Activated naive CD4-positive, alpha-beta T cell treated with anti-CD3 and anti-CD28 coated beads, Interleukin-2, amount 50 U/mL, for 16 hours (primary cell): ENCODE results near the gene ADGRV1.

Source experiments
- DNase-seq: peaks from one replicate; pipeline ENCODE4 v3.0.0-alpha.2; 2020

Gene ADGRV1

DNA sequence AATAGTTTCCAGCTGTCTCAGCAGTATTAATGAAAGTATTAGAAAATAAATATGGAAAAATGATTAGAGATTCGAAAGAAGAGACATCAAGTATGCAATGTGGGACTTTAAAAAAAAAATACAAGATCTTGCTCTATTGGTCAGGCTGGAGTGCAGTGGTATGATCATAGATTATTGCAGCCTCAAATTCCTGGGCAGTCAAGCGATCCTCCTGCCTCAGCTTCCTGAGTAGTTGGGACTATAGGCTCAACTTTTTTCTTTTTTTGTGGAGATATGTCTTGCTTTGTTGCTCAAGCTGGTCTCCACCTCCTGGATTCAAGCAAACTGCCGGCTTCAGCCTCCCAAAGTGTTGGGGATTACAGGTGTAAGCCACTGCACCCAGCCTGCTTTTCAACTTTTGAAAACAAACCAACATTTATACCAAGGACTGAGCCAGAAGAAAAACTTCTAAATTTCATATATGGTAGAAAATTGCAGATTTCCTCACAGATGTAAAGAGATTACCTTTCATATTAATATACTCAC, 323.1 kb downstream of the ADGRV1 start:
- DNase-seq: no peak

DNA sequence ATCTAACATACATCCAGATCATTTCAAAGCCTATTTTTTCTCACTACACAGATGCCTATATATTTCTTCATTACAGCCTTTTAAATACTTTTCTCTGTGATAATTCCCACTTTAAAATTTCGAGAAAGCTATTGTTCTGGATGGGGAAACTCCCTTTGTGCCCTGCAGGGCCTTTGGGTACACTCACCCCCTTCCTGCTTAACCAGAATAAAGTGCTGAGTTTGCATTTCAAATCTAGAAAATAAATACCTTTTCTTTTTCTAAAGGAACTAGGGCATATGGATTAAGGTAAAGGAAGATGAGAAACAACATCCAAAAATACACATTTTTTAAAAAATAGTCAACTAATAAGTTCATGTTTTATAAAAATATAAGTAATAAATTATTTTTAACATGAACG, 323.9 kb downstream of the ADGRV1 start:
- DNase-seq: no peak

DNA sequence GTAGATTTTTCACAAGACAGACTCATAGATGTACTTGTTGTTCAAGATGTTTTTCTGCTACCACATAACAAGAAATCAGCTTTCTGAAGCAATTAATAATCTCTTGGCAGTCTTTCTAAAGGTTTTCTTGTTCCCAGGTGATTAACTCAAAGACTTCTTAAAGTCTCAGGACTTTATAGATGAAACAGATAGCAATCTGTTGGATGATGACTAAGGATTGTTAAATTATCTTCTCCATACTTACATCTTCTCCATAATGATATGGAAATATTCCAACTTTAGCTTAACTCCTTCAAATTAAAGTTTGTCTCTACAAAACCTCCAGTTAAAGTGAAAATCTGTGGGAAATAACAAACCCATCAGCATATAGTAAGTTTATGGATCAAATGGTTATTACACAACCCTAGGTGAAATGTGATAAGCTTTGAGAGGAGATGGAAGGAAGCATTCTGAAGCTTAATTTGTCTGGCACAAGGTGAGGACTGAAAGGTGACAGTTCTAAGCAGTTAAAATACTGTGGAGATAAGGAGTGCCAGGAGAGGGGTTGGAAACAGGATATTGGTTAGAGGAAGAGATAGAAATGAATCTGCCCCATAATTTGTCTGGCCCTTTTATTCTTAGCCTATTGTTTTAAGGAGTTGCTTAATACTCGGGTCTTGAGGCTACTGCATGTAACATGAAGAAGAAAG, 326.7 kb downstream of the ADGRV1 start:
- no peak for DNase-seq

DNA sequence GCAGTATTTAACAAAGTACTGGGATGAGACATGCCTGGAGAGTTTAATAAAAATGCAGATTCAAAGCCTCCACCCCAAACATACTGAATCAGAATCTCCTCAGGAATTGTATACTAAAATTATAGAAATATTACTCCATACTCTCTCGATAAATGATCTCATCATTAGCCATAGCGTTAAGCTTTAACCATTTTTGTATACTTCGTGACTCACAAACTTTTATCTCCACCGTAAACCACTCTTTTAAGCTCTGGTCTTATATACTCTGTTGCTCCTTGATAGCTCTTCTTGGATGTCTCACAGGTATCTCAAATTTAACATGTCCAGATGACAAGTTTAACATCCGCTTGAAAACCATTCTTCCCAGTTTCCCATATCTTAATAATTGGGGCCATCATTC, 327.8 kb downstream of the ADGRV1 start:
- DNase-seq: no peak

DNA sequence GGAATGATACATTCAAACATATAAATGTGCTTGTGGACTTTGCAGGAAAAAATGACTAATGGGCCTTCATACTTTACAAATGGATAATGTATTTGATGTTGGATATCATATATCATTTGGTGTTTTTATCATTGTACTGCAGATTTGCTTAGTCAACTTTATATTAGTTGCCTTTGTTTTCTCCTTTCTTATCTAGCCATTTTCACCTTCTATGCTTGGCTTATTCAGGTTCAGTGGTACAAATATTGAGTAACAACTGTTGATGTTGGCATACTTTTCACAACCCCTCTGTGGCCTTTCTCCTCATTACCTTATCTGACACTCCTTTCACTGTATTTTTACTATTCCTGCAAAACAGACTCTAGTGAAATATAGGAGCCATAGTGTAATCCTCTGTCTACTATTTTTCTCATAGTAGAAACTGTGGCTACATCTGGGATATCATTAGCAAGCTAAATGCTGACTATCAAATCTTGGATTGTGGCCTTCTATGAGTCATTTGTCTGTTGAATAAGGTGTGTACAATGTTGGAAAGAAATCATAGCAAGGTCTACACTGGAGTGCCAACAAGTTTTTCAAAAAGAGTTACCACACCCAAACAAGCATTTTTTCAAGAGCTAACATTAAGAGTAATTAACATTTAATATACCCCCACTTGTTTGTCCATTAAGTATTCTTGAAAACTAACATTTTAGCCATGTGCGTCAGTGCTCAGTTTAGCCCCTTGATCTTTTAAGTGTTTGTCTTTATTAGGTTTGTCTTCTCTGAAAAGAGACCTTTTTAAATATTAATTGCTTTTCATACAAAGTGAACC, 330.1 kb downstream of the ADGRV1 start:
- DNase-seq: no peak

DNA sequence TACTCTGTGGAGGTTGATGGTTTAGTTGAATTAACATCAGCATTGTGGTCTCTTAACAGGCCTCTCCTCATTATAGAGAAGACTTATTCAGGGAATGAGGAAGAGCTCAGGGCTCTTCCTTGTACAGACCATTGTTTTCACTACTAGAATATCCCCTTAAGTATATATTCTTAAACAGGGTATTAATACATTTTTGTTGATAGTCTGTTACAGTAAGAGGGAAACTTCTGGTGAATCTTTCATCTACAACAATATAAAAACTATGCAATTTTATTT, 330.7 kb downstream of the ADGRV1 start:
- DNase-seq: no peak

DNA sequence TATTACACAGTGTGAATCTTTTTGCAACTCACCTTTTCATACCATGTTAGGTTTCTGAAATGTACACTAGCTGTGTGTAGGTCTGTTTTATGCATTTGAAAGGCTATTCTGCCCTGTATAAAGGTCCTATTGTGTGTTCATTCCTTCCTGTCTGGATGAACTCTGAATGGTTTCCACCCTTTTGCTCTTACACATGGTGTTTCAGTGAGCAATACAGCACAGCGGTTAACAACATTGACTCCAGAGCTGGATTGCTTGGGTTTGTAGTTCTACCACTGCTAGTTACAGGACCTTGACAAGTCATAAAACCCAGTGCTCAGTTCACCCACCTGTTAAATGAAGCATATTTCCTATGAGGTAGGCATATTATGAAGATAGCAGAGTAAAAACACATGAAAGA, 331.6 kb downstream of the ADGRV1 start:
- DNase-seq: no peak

DNA sequence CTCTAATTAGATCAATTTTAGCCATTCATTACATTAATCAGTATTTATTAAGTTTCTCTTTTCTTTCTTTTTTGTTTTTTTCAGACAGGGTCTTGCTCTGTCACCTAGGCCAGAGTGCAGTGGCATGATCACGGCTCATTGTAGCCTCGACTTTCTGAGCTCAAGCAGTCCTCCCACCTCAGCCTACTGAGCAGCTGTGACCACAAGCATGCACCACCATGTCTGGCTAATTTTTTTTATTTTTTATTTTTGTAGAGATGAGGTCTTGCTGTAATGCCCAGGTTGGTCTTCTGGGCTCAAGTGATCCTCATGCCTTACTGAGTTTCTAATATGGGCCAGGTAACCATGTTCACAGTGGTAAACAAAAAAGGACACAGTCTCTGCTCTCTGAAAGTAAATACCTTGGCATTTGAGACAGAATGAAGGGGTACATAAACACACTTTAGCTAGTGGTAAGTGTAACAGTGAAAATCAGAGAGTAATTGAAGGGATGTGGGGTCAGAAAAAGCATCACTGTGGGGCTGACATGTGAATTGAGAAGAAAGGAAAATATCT, 336.3 kb downstream of the ADGRV1 start:
- DNase-seq: no peak

DNA sequence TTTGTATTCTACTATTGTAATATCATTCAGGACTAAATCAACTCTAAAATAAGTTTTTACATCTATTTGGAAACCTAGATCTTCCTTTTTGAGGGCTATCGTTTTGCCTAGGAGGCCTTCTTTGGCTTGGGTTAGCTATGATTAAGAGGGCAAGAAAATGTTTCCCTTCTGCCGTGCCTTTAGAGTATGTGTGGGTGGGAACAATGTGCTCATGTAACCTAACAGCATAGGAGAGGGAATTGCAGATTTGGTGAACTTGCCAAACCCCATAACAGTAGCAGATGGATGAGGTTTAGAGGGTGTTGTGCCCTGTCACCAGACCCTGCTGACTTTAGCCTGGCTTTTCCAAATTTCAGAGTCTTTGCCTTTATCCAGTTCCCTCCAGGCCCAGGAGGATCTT, 339.0 kb downstream of the ADGRV1 start:
- DNase-seq: no peak

DNA sequence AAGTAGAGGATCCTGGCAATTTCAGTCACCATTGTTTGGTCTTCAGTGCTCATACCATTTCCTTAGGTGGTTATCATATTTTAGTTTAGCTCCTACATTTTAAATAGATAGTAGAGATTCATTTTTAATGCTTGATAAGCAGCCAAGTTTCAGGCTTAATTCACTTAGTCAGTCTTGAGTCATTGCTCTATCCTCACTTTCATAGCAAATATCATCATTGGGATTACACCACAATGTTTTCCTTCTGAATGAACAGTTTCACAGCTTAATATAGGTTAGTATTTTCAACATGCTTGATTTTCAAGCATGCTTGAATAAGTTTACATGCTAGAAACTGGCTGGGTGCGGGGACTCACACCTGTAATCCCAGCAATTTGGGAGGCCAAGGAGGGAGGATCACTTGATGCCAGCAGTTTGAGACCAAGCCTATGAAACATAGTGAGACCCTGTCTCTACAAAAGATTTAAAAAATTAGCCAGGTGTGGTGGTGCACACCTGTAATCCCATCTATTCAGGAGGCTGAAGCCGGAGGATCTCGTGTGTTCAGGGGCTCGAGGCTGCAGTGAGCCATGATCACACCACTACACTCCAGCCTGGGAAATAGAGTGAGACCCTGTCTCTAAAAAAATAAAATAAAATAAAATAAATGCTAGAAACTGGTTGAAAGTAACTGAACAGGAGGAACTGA, 339.9 kb downstream of the ADGRV1 start:
- no peak for DNase-seq

DNA sequence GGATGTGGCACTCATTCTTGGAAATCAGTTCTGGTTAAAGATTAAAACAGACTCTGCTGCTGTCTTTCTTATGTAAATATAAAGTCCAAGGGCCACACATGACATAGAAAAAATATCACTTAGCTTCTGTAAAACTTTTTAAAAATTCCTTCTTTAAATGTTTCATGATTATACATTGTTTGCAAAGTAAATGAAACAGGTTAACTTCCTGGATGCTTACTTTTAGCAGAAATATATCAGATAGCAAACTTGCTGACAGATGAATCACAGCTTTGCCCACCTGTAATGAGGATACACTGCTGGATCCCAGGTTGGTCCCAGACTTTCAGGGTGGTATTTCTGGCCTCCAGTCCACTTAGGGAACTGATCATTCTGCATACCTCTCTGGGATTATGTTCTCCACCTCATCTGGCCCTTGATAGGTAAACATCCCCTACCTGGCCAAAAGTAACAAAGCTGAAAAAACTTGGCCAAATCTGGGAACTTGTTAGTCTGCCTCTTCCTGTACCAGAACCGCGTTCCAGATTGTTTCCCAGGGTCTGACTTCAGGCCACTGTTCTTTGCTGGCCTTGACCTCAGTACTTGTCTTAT, 340.5 kb downstream of the ADGRV1 start:
- no peak for DNase-seq

DNA sequence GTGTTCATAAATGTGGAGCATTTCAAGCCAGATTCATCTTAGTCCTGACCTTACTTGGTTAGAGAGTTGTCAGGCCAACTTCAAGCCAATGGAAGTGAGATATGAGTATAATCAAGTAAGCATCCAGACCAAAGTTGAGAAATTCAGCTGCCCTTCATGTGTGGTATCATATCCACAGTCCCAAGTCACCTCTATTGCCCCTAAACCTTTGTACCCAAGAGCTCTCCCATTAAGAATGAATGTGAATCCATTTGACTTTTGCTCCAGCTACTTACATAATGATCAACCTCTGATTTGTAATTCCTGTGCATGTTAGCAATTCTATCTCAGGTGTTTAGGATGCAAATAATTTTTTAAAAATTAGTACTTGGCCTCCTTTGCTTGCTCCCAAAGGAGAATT, 342.7 kb downstream of the ADGRV1 start:
- DNase-seq: no peak

DNA sequence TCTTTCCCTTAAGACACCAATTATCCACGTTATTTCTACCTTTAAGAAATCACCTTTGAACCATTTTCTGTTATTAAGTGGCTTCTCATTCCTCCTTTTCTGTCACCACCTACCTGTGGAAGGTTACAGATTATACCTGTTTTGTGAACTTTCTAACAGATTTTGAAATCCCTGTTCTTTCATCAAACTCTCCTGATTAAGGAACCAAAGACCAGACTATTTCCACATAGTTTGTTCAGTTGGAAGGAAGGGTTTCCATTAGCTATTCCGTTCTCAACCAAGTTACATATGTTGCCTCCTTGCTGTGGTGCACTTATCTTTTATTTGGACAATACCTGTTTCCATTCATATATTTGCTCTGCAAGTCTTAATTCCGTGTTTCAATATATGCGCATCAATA, 343.6 kb downstream of the ADGRV1 start:
- no peak for DNase-seq

DNA sequence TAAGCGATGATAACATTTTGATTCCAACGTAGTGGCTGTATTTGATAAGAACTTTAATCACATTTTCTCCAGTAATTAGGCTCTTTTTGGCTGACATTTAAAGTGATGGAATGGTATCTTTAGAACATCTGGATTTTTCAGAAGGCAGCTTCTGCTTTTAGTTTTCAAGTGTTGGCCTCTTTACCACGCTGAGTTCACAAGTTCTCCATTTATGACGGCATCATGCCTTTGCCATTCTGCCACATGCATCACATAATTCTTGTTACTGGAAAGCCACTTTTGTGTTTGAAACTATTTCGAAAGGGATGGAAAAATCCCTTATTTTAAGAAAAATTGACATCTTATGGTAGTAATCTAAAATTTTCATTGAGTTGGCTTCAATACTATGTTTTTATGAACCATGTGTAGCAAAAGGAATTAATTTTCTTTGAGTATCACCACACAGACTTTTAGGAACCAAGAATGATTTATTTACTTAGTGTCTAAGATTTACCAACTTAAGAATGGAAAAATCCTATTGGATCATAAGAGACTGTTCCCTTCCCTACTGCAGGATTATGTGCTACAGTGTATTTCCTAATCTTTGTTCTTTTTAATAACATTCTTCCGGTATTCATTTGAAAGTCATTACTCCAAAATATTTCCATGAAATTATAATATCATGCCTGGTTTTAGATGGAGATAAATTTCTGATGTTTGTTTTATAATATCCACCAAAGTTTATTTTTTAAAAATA, 344.2 kb downstream of the ADGRV1 start:
- DNase-seq: no peak

DNA sequence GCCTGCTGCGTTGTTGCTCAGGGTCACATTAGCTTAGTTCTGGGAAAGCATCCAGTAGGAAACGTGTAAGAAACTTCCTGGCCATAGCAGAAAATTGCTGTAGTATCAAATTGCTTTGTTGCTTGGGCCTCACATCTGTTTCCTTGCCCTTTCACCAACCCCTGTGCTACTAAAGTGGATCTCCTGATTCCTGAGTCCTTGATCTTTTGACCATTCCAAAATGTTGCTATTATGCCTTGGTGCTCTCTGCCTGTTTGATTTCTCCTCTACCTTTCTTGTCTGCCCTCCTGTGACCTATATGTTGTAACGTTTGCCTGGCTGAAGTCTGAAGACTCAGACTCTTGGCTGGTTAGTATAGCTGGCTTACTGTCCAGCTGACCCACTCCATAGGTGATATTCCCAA, 350.5 kb downstream of the ADGRV1 start:
- DNase-seq: no peak

DNA sequence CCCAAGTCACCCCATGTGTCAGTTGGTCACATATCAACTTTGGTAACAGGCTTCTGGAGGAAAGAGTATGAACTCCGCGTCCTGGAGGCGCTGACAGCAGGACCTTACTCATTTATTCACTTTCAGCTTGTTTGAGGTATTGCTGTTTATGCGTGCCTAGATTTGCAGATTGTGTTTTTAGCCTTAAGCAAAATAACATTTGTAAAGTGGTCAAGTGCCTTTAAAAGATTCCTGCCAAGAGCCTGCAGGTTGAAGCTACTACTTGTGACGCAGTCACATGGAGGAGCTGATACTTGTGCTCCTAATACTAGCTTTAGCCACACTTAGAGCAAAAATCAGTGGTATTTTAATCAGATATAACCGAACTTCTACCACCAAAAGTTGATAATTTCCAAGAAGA, 351.3 kb downstream of the ADGRV1 start:
- DNase-seq: no peak

DNA sequence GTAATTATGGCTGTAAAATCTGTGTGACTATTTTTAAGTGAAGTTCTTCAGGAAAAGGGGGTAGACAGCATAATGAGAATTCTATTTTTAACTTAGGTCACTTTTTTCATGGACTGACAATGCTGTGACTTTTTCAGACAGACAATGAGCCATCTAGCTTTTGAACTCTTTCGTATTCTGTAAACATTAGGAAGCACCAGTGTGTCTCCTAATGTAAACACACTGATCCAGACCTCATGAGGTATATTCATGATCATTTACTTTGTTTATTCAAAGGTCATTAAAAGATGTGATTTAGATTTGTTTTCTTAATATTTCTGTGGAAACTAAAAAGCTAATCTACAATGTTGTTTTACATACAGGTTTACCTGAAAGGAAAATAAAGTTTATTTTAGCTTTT, 352.6 kb downstream of the ADGRV1 start:
- DNase-seq: no peak

DNA sequence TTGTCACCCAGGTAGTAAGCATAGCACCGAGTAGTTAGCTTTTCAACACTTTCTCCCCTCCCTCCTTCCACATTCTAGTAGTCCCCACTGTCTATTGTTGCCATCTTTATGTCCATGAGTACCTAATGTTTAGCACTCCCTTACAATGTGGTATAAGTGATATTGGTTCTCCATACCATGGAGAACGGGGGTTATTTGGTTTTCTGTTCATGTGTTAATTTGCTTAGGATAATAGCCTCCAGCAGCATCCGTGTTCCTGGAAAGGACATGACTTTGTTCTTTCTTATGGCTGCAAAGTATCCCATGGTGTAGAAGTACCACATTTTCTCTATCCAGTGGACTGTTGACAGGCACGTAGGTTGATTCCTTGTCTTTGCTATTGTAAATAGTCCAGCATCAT, 353.9 kb downstream of the ADGRV1 start:
- DNase-seq: no peak

DNA sequence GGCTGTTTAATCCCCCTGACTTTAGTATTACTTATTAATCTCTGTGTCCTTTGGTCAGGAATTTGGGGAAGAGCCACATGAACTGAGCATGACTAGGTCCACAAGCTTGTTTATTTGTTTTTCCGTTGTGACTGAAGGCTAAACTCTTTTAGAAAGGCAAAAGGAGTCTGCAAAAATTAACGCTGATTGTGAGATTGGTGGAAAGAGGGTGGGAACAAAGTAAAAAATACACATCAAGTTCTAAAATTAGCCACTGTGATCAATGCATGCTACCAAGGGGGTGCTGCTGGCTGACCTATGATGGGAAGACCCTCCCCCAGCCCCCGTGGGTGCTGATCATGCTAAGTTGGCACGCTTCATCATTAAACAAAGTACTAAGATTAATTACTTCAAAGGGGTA, 356.8 kb downstream of the ADGRV1 start:
- no peak for DNase-seq

DNA sequence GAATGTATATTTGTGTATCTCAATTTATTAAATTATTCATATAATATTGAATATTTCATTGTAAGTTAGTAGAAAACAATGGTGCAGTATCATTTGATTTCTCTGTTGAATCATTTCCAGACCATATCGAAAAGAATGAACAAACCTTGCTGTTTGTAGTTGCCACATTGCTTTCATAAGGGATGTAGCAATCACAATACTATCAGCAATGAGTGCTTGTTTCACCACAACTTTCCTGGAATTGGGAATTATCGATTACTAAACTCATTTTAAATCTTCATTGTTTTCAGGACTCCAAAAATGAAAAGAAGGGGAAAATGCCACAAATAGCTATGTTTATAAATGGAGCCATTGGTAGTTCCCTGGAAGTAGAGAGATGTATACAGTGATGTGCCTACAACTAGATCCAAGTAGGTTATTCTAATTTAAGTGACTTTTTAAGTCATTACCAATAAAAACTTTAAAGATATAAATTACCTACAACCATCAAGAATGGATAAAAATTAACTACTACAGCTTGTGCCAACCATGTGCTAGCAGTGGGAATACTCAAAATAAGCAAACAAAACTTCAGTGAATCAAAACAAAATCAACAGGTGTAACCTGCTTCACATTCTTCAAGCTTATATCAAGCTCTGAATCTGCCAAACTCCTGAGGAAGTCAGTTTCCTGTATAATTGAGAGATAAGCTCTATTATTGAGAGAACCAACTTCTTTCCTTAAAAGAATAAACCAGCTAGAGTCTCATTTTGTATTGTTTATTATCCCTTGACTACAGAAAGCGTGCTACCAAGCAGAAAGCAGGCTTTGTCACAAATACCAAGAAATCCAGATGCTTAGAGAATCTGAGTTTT, 358.6 kb downstream of the ADGRV1 start:
- DNase-seq: no peak

DNA sequence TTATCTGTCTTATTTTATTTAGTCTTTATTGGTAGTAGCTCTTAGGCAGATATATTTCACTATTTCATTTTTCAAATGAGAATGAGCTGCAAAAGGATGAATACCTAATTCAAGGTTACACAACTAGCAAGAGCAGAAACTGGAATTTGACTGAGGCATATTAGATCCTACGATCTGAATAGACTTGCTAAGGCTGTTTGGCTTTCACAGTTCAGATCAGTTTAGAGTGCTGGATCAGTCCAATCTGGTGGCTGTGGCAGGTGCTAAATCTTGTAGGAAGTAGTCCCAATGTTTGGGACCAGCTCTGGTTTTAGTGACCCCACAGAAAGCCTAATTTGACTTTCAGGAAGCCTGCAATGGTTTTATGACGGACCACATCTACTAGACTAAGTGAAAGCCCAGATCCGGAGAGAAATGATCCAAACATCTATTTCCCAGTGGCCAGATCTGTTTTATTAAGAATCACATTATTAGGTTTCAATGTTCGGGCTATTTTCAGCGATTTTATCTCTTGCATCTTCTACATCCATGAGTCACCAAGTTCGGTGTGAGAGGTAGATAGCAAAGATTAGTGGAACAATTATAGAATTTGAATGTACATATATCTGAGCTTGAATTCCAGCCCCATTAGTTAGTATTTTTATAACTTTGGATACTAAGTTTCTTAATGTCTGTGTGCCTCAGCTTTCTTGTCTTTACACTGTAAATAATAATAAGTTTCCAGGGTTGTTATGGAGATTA, 359.5 kb downstream of the ADGRV1 start:
- no peak for DNase-seq
